Stimulated activated CD8-positive, alpha-beta memory T cell treated with anti-CD3 and anti-CD28 coated beads, Interleukin-12 subunit alpha, Interleukin-12 subunit beta, amount 100 ng/mL, for 24 hours (primary cell): ENCODE data around the gene ARL15.
"Not testable (repeated sequence)": the region's sequence is repeated elsewhere in the genome, so short reads cannot be mapped to it uniquely, and the experiment has no call there.

Experiments used
- DNase-seq: peaks from one replicate; pipeline ENCODE4 v3.0.0-alpha.2; 2020; ENCODE audit errors: extremely low read depth

The ARL15 gene

GRCh38 chr5:53985796-53986195, 324.6 kb downstream of the ARL15 start:
- DNase-seq = no peak

- DNase-seq = no peak
These were observed 325.4 kb downstream of the ARL15 start for GRCh38 chr5:53984971-53985370.

DNA sequence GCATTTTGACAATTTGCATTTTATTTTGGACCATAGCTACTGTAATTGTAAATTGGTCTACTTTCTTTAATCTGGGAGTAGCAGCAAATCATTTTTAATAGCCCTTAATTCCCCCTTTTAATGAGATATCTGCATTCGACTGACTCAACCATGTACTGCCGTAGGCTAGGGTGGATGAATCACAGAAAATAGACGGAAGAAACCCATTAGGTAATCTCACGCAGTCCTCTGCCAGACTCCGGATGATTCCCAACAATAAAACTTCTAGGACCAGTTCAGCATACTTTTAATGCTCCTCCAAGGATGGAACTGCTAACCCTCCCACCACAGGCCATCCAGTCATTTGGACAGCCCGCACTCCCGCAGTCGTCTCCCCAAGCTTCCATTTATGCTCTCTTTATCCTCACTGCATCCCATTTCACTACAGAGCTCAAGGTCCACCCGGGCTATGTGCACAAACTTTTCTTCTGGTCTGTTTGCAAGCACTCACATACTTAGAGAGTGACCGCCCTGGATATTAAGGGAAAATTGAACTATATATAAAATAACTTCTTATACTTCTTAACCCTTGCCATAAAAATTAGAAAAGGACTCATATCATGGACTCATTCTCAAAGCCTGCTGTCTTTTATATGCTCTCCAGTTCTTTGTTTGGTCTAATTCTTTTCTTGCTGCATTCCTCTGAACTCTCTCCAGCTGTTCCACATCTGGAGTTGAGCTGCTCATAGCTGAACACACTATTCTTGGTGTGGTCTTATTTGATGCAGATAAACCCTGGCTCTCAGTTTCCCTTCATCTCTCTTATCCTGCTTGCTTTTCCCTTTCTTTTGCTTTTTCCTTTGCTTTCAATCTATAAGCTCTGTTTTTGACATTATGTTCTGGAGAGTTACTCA, 326.6 kb downstream of the ARL15 start:
- DNase-seq = no peak

GRCh38 chr5:53982319-53982718, 328.1 kb downstream of the ARL15 start:
- DNase-seq = not testable (repeated sequence)

GRCh38 chr5:53980061-53980460, 330.3 kb downstream of the ARL15 start:
- no peak for DNase-seq

DNA sequence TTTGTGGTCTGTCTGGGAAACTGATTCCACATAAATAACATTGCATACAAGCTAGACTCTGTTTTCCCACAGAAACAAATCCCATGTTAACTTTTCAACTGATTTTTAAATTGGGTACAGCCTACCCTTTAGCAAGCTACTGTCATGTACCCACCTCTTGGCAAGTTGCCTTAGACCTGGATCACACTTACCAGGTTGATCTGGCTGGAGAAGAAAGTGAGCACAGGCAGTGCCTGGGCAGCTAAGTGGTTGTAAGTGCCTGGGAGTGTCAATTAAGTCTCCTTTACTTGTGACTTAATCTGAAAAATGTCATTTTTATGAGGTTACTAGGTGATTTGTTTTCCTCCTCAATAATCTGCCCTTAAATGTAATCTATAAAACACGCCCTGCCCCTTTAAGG, 336.4 kb downstream of the ARL15 start:
- DNase-seq = no peak

DNA sequence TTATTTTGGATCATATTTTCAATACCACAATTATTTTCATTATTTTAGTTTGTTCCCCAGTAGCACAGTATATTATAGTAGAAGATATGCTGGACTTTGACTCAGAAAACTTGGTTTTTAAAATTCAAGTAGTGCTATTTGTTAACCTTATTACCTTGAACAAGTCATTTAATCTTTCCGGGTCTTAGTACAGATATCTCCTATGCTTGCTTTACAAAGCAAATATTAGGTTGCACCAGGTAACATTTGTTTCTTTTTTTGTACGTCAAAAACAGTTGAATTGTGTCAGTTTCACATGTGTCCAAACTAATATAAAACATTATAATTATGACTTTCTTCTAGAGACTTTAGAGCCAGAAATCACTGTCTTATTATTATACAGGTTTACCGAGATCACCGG, 338.1 kb downstream of the ARL15 start:
- no peak for DNase-seq

GRCh38 chr5:53971551-53971950, 338.8 kb downstream of the ARL15 start:
- DNase-seq = no peak

- no peak for DNase-seq
These were observed 339.2 kb downstream of the ARL15 start for GRCh38 chr5:53971131-53971530.

GRCh38 chr5:53970475-53970874, 339.9 kb downstream of the ARL15 start:
- no peak for DNase-seq

DNA sequence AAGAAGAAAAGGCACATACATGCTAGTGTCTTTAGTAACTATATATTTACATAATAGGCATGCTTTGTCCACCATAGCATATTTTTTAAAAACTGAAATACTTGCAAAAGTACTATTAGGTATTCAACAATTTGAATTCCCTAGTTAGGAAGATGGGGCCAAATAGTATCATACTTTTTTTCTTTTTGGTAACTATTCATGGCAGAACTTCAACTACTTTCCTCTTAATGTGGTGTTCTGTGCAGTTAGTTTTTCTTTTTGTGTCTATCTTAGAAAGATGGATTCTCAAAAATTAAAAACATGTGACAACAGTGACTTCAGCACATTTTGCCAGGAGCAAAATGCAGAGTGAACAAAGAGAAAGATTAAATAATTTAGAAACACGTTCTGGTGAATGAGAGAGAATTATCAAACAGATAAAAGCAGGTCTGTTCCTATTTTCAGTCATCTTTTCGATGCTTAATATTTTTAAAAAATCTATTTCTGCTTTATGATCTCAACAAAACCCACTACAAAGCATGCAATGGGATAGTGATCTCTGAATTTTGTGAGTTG, 341.1 kb downstream of the ARL15 start:
- no peak for DNase-seq

- no peak for DNase-seq
These were observed 344.9 kb downstream of the ARL15 start for GRCh38 chr5:53965459-53965858.

GRCh38 chr5:53963958-53964357, 346.4 kb downstream of the ARL15 start:
- no peak for DNase-seq

DNA sequence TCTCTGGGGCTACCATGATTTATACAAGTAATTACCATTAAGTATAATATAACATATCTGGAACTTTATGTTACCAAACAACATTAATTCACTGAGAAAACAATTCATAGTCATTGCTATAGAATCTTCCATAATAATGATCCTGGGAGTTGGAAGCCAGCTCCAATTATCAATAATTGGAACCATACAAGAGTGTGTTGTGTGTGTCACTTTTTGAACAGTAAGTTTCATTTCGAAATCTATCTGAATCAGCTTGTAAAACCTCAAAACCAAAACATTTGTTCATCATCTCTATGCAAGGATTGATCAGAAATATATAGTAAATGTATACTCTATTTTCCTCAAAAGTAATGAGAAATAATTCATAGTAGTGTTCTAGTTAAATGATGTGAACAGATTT, 348.1 kb downstream of the ARL15 start:
- DNase-seq = no peak

DNA sequence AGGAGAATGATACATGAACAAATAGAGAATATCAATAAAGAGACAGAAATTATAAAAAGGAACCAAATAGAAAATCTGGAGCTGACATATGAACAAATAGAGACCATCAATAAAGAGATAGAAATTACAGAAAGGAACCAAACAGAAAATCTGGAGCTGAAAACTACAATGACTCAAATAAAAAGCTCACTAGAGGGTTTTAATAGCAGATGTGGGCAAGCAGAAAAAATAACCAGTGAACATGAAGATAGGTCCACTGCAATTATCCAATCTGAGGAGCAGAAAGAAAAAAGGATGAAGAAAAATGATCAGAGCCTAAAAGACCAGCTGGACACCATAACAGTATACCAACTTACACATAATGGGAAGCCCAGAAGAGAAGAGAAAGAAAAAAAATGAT, 353.7 kb downstream of the ARL15 start:
- DNase-seq = no peak

GRCh38 chr5:53956196-53956595, 354.2 kb downstream of the ARL15 start:
- no peak for DNase-seq

DNA sequence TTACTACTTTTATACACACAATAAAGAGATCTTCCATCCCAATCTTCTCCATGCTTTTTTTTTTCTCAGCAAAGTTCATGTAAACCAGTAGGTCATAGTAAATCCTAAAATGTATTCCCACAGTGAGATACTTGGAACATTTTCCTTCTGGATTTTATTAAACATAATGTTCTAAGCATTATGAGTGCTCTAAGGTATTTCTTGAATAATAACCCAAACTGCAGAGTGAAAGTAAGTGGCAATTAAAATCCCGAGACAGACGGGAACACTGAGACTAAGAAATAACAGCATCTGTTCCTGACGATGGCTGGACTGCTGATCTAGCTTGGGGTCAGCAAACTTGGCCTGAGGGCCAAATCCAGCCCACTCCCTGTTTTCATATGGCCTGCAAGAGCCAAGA, 359.8 kb downstream of the ARL15 start:
- no peak for DNase-seq

- DNase-seq = no peak
These were observed 361.8 kb downstream of the ARL15 start for GRCh38 chr5:53948598-53948997.

GRCh38 chr5:53946405-53947100, 363.8 kb downstream of the ARL15 start:
- no peak for DNase-seq

- DNase-seq = no peak
These were observed 365.4 kb downstream of the ARL15 start for GRCh38 chr5:53944981-53945380.

GRCh38 chr5:53943938-53944337, 366.4 kb downstream of the ARL15 start:
- no peak for DNase-seq

DNA sequence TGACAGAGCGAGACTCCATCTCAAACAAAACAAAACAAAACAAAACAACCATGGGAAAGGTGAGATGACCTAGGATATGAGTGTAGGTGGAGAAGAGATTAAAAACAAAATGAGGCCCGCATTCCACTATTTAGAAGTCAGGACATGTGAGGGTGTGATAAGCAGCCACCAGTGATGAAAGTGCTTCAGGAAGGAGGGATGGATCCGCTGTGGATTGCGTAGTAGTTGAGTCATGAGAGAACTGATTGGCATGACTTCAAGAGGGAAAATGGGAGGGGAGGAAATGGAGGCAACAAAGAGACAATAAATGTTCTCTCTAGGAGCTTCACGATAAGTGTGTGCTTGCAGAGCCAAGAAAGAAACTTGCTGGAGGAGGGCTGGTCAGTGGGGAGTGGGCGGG, 367.6 kb downstream of the ARL15 start:
- no peak for DNase-seq

GRCh38 chr5:53940921-53941320, 369.5 kb downstream of the ARL15 start:
- no peak for DNase-seq
